OCI-LY1 (cell line): ENCODE data around the gene PILRB.

Experiments used
- CTCF ChIP-seq: fragments of 200-600 bp; sonication (generic), shearing (Covaris generic); IDR thresholded peaks from 2 replicates; pipeline ENCODE4 v1.5.1; 2017; ENCODE audit warnings: mild to moderate bottlenecking, antibody characterized with exemption, low read length, moderate library complexity, mixed read lengths
- EZH2 ChIP-seq: fragments of 200-600 bp; sonication (generic), shearing (Covaris generic); IDR thresholded peaks from 2 replicates; pipeline ENCODE4 v1.8.0; 2017; ENCODE audit warnings: borderline replicate concordance, mixed run types, mild to moderate bottlenecking, antibody characterized with exemption, low read length, moderate library complexity, mixed read lengths

DNA sequence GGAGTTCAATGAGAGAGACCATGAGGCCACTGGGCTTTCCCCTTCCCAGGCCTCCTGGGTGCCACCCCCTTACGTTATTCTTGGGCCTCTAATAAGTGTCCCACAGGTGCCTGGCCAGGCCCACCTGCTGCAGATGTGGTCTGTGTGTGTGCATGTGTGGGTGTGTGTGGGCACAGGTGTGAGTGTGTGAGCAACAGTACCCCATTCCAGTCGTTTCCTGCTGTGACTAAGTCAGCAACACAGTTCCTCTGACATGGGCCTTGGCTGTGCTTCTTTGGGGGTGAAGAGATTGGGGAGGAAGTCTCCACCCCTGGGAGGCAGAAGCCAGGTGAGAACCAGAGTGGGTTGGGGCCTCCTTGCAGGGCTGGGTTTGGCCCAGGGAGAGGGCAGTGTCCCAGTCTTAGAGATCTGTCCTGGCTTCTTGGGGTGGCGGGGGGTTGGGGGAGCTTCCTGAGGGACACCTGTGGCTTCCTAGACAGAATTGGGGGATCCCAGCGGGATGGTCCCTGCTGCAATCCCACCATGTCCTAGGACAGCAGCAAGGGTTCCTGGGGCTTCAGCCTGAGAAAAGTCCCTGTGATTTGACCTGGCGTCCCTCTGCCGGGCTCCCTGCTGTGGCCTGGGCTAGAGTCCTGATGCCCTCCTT, 4.1 kb upstream of the PILRB start:
- no peak for TF ChIP-seq CTCF
- TF ChIP-seq EZH2, result no peak
